ENCODE data around the gene ULK4. TPM values are rescaled to one million over a fixed set of nuclear protein-coding genes. Genes with fewer than 3 reads are reported as not detected.
"Not testable (repeated sequence)": the region's sequence is repeated elsewhere in the genome, so short reads cannot be mapped to it uniquely, and the experiment has no call there.

ULK4 gene
- total RNA-seq, 1 donor from 2014 or later, result 10.2 TPM

DNA sequence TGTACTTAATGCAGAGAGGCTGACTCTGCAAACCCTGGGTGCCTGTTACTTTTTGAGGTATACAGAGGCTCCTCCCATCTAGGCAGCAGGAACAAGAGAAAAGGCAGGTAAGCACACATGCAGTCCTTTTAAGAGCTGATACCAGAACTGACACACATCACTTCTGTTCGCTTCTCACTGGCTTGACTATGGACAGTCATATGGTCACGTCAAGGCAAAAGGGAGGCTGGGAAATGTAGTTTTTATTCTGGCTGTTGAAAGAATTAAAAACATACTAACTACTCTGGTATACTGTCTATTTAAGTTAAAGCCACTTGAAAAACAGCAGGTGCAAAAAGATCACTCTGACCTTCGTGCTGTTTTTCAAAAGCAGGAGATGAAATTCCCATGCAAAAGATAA lies 544.3 kb downstream of the ULK4 start:
- H3K4me1 Mint-ChIP-seq (ENCODE audit: unreplicated experiment), result peaks cover 11% of the 10 kb centered on the region
- no peaks in the 10 kb centered on the region for H3K9me3 Mint-ChIP-seq (ENCODE audit: unreplicated experiment)
- H3K36me3 Mint-ChIP-seq (ENCODE audit: low read depth, unreplicated experiment), result no peaks in the 10 kb centered on the region
- no peak for DNase-seq (ENCODE audit: low spot score)
- H3K4me3 Mint-ChIP-seq (ENCODE audit: unreplicated experiment), result no peak overlapping the region
- no peak overlapping the region for H3K27ac Mint-ChIP-seq (ENCODE audit: unreplicated experiment)
- H3K27me3 Mint-ChIP-seq (ENCODE audit: unreplicated experiment), result no peaks in the 10 kb centered on the region
- TF ChIP-seq, protein P1, sequence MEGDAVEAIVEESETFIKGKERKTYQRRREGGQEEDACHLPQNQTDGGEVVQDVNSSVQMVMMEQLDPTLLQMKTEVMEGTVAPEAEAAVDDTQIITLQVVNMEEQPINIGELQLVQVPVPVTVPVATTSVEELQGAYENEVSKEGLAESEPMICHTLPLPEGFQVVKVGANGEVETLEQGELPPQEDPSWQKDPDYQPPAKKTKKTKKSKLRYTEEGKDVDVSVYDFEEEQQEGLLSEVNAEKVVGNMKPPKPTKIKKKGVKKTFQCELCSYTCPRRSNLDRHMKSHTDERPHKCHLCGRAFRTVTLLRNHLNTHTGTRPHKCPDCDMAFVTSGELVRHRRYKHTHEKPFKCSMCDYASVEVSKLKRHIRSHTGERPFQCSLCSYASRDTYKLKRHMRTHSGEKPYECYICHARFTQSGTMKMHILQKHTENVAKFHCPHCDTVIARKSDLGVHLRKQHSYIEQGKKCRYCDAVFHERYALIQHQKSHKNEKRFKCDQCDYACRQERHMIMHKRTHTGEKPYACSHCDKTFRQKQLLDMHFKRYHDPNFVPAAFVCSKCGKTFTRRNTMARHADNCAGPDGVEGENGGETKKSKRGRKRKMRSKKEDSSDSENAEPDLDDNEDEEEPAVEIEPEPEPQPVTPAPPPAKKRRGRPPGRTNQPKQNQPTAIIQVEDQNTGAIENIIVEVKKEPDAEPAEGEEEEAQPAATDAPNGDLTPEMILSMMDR (IDR thresholded peaks at IDR 0.05; ENCODE audit: unreplicated experiment), result no peak

DNA sequence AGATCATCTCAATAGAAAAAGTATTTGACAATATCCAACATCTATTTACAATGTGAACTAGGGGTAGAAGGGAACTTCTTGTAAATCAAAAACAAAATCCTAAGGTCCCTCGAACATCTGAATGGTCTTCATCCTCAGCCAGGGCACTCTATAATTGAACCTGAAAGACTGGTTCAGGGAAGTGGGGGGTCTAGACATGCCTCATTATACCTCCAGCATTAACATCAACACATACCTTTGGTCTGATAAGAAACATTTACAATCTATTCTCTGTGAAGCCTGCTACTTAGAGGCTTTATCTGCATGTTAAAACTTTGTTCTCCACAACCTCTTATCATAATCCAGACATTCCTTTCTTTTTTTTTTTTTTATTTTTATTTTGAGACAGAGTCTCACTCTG lies 550.8 kb downstream of the ULK4 start:
- Mint-ChIP-seq H3K36me3 (ENCODE audit: low read depth, unreplicated experiment) (no peaks in the 10 kb centered on the region), H3K4me1 (ENCODE audit: unreplicated experiment) (no peaks in the 10 kb centered on the region), H3K9me3 (ENCODE audit: unreplicated experiment) (no peaks in the 10 kb centered on the region), H3K27ac (ENCODE audit: unreplicated experiment) (no peak overlapping the region), H3K27me3 (ENCODE audit: unreplicated experiment) (no peaks in the 10 kb centered on the region), H3K4me3 (ENCODE audit: unreplicated experiment) (no peak overlapping the region)
- TF ChIP-seq, protein P1 (IDR thresholded peaks at IDR 0.05; ENCODE audit: unreplicated experiment), result no peak
- DNase-seq (ENCODE audit: low spot score), result no peak

DNA sequence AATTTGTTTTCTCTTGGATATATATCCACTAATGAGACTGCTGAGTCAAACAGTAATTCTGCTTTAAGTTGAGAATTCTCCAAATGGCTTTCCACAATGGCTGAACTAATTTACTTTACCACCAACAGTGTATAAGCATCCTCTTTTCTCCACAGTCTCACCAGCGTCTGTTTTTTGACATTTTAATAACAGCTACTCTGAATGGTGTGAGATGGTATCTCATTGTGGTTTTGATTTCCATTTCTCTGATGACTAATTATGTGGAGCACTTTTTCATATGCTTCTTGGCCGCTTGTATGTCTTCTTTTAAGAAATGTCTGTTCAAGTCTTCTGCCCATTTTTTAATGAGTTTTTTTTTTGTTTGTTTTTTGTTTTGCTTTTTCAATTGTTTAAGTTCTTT lies 556.4 kb downstream of the ULK4 start:
- peaks cover 5% of the 10 kb centered on the region for H3K4me1 Mint-ChIP-seq (ENCODE audit: unreplicated experiment)
- no peak for DNase-seq (ENCODE audit: low spot score)
- no peaks in the 10 kb centered on the region for H3K27me3 Mint-ChIP-seq (ENCODE audit: unreplicated experiment)

DNA sequence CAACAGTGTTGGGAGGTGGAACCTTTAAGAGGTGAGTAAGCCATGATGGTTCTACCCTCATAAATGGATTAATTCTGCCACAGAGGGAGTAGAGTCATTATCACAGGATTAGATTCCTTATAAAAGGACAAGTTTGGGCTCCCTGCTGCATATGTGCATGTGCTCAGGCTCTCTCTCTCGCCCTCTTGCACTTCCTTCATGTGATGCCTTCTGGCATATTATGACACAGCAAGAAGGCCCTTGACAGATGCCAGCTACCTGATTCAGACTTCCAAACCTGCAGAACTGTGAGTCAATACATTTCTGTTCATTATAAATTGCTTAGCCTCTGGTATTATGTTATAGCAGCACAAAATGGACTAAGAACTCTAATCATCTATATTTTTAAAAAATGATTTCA lies 557.3 kb downstream of the ULK4 start:
- no peak for DNase-seq (ENCODE audit: low spot score)
- Mint-ChIP-seq H3K27ac (ENCODE audit: unreplicated experiment) (no peak overlapping the region), H3K9me3 (ENCODE audit: unreplicated experiment) (no peaks in the 10 kb centered on the region)

More for the DNA sequence above, 556.4 kb downstream of the ULK4 start:
- TF ChIP-seq, protein P1 (IDR thresholded peaks at IDR 0.05; ENCODE audit: unreplicated experiment), result no peak
- Mint-ChIP-seq H3K36me3 (ENCODE audit: low read depth, unreplicated experiment) (no peaks in the 10 kb centered on the region), H3K4me3 (ENCODE audit: unreplicated experiment) (no peak overlapping the region), H3K27ac (ENCODE audit: unreplicated experiment) (no peak overlapping the region), H3K9me3 (ENCODE audit: unreplicated experiment) (no peaks in the 10 kb centered on the region)

DNA sequence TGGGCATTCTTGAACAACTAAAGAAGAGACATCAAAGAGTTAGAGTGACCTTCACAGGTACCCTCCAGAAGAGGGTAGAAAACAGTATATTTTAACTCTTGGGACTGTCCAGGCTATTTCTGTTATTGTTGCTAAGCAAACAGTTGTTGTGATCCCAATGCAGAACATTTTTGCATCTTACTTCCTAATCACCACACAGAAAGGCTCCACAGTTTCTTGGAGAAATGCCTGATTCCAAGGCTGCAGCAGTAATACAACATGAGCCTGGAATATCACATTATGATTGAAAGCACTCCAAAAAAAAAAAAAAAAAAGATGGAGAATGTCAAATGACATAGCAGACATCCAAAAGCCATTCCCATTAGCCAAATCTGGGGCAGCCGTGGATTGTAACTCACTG lies 567.0 kb downstream of the ULK4 start:
- Mint-ChIP-seq H3K4me1 (ENCODE audit: unreplicated experiment) (peaks cover 7% of the 10 kb centered on the region), H3K27me3 (ENCODE audit: unreplicated experiment) (no peaks in the 10 kb centered on the region), H3K36me3 (ENCODE audit: low read depth, unreplicated experiment) (no peaks in the 10 kb centered on the region), H3K9me3 (ENCODE audit: unreplicated experiment) (no peaks in the 10 kb centered on the region), H3K27ac (ENCODE audit: unreplicated experiment) (no peak overlapping the region), H3K4me3 (ENCODE audit: unreplicated experiment) (no peak overlapping the region)
- TF ChIP-seq, protein P1 (IDR thresholded peaks at IDR 0.05; ENCODE audit: unreplicated experiment), result no peak
- no peak for DNase-seq (ENCODE audit: low spot score)

More for the DNA sequence above, 557.3 kb downstream of the ULK4 start:
- TF ChIP-seq, protein P1 (IDR thresholded peaks at IDR 0.05; ENCODE audit: unreplicated experiment), result no peak
- Mint-ChIP-seq H3K4me3 (ENCODE audit: unreplicated experiment) (no peak overlapping the region), H3K36me3 (ENCODE audit: low read depth, unreplicated experiment) (no peaks in the 10 kb centered on the region), H3K4me1 (ENCODE audit: unreplicated experiment) (peaks cover 5% of the 10 kb centered on the region), H3K27me3 (ENCODE audit: unreplicated experiment) (no peaks in the 10 kb centered on the region)

DNA sequence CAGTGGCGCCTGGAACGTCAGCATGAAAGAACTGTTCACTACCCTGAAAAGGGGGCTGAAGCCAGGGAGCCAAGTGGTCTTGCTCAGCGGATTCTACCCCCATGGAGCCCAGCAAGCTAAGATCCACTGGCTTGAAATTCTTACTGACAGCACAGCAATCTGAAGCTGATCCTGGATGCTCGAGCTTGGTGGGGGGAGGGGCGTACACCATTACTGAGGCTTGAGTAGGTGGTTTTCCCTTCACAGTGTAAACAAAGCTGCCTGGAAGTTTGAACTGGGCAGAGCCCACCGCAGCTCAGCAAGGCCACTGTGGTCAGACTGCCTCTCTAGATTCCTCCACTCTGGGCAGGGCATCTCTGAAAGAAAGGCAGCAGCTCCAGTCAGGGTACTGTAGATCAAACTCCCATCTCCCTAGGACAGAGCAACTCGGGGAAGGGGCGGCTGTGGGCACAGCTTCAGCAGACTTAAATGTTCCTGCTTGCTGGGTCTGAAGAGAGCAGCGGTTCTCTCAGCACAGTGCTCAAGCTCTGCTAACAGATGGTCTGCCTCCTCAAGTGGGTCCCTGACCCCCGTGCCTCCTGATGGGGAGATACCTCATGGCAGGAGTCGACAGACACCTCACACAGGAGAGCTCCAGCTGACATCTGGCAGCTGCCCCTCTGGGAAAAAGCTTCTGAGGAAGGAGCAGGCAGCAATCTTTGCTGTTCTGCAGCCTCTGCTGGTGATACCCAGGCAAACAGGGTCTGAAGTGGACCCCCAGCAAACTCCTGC lies 591.0 kb downstream of the ULK4 start:
- not testable (repeated sequence) for H3K36me3 Mint-ChIP-seq (ENCODE audit: low read depth, unreplicated experiment); H3K9me3 Mint-ChIP-seq (ENCODE audit: unreplicated experiment); H3K4me3 Mint-ChIP-seq (ENCODE audit: unreplicated experiment); H3K27ac Mint-ChIP-seq (ENCODE audit: unreplicated experiment); H3K4me1 Mint-ChIP-seq (ENCODE audit: unreplicated experiment); H3K27me3 Mint-ChIP-seq (ENCODE audit: unreplicated experiment); DNase-seq (ENCODE audit: low spot score)

Data from endothelial cell (in vitro differentiated cells).